AG08395 (cell line): Measurements from ENCODE around the gene PLXNA4.

Experiments used
- DNase-seq: peaks from one replicate; pipeline ENCODE4 v3.0.0; 2012; ENCODE audit warnings: mixed read lengths, low spot score

The PLXNA4 gene

DNA sequence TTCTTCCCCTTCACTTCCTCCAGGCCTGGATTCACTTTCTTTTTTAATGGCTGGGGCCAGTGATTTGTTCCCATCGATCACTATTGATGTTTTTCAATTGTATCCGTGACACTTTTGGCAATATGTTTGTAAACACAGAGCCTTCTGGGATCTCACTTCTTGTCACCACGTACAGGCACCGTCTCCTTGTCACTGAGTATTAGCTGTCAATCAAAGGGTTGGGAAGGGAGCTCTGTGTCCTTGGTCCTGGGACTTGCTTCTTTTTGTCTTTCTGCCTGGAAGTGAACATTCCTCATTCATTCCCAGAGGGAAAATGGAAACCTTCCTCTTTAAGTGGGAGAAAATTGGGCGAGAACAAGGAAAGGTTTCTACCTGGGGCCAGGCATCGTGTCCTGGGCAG is 157.4 kb downstream of the PLXNA4 start:
- DNase-seq, result no peak

DNA sequence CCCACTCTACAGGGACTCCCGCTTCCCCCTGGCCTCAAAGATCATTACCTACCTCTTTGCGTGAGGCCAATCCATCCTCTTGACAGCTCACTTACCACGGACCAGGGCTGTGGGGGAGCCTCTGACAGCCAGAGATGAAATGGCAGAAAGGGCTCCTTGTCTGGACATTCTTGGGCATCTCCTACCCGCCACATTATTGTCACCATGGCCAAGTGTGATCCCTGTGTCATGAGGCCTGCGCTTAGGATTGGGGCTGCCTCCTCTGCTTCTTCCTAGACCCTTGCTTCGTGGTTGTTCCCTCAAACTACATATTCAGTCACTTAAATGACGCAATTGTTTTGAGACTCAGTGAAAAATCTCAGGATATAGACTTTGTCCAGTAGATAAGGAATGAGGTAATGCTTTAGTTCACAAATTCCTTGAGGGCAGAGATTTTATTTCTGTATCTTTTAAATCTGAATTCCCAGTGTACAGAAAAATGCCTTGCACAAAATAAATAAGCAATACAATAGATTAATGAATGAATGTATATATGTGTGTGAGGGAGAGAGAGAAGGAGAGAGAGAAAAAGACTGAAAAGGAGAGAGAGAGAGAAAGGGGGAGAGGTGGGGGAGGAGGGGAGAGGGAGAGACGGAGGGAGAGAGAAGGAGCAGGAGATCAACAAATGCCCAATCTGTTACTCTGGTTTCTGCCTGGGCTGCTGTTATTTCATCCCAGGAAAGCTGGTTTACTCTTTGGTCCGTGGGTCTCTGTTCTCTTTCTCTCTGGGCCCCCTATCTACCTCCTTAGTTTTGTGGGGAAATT is 159.0 kb downstream of the PLXNA4 start:
- DNase-seq, result no peak

DNA sequence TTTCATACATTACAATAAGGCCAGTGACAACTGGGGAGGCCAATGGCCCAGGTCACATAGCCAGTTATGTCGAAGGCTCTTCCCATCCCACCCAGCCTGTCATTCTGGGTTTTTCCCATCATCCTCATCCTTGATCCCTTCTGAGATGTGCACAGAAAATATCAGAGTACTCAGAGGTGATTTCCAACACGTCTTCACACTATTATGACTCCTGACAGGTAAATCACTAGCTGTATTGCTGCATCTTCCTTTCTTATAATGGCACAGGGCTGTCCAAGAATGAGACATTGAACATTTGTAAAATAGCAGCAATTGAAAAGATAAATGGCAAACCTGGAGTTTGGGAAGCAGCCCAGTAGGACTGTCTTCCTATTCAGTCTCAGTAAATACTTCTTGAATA is 159.9 kb downstream of the PLXNA4 start:
- no peak for DNase-seq

DNA sequence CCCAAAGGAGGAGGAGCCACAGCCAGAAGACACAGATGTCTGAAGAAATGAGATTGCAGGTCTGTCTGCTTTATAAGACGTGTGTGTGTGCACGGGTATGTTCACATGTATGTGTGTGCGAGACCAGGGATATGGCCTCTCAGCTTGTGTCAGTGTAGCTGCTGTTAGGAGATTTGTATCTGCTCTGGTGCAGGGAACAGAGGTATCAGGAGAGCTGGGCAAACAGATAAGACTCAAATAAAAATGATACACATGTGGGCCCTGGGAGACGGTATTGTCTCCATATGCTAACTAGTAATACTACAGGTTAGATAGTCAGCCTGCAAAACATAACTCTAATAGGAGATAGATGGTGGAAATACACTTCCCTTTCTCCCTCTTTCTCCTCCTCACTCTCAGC is 161.0 kb downstream of the PLXNA4 start:
- no peak for DNase-seq

DNA sequence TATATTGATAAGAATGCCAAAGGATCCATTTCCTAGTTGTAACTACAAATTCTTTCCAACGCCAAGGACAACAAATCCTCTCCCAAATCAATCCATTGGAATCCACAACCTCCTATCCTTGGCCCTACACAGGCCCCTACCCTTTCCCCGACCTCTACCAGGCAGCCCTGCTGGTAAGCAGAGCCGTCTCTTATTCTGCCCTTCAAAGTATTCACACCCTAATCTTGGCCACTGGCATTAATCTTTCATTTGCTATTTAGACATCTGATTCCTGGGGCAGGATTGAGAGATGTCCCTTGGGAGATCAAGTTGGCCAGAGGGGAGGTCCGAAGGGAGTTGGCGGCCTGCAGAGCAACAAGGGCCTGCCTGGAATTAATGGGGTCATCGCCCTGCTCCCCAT is 161.4 kb downstream of the PLXNA4 start:
- DNase-seq, result no peak

DNA sequence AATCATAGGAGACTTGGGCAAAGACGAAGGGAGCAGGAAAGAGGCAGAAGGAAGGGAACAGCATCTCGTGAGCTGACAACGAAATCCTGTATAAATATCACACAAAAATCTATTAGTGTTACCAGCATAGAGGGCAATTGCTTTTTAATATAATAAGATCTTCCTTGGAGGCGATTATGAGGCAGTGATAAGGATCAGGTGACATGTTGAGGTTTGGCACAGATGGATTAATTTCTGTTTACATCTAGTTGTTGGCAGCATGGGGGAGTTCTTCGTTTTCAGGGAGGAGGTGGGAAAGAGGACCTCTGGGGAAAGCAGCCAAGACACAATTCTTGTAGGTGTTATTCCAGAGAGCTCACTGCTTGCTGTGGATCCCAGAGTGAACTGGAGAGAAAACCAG is 163.8 kb downstream of the PLXNA4 start:
- DNase-seq, result no peak

DNA sequence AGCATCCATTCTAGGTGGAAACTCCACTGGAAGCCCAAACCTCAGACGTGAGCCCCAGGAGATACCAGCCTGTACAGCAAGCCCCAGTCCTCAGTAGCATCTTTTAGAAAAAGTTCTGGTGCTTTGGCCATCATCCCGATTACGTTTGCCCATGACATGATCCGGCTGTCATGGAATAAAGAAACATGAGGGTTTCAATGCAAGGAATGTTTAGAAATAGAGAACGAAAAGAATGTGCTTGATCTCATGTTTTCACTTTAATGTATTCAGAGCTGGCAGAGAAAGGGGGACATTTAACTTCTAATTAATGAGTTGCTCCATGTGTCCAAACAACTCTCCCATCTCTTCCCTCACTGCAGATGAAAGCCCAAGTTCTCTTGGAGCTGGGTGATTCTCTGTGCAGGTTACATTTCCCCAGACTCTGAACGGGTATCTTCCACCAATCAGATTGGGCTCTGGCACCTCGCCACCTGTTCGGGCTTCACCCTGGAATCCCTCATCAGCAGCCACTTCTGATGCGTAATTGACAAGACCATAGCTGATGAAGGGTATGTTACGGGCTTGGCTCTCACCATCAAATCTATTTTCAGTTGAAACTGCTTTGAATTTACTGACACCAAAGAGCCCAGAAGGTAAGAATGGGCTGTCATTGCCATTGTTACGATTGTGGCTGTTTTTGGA is 165.3 kb downstream of the PLXNA4 start:
- DNase-seq, result no peak

DNA sequence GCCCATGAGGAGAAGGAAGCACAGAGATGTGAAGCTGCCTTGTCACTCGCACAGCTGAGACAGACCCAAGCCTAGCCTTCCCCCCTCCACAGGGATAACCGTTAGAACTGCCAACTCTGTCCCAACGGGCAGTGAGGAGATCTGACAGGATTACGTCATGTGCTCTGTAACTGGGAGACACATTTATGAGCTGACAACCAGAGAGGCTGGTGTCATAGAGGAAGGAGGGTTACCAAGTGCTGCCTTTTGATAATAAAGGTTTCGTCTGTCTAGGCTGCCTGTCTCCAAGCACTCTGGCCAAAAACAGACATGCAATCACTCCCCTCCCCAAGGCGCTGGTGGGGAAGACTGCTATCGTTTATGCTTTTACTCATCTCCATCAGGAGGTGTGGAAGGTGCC is 165.9 kb downstream of the PLXNA4 start:
- DNase-seq, result peak; percentile 63

DNA sequence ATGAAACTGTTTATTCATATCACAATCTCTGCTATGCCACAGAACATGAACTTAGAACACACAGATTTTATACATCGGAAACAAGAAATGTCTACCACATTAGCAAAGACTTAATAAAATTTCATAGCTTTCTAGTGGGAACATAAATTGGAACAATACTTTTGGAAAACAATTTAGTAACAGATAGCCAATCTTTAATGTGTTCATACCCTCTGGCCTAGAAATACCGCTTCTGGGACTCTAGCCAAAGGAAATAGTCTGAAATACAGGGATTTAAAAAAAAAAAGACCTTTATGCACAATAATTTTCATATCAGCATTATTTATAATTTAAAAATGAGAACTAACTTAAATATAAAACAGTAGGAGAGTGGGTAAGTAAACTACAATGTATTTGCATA is 168.5 kb downstream of the PLXNA4 start:
- no peak for DNase-seq

DNA sequence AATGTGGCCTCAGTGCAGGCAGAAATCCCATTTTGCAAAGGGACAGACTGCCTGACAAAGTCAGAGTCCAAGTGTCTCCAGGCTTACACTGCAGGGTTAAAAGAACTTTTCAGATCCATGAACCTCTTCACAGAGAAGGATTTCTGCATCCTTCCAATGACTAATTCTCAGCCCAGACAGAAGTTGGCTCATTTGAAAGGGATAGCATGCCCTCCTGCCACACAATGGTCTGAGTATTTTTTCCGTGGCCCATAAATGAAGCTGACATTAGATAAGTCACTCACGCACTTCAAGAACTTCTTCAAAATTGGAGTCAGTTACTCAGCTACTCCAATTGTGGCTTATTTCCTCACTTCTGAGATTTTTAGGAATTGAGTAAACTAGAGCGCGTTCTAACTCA is 170.2 kb downstream of the PLXNA4 start:
- peak; percentile 51 for DNase-seq

DNA sequence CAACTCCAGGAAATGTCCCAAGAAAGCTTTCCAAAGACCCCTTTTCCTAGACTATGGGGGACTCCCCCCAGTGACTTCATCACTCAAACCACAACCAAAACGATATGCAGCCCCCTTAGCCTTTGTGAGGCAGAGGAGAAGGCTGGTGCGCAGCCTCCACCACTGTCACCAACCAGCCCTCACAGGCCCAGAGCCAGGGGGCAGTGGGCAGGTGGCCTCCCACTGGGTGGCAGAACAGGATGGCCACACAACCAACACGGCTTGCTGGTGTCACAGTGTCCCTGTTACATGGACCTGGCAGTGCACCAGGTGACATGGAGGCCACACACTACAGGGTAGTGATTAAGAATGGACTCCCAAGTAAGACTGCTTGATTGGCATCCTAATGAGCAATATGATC is 172.0 kb downstream of the PLXNA4 start:
- no peak for DNase-seq

DNA sequence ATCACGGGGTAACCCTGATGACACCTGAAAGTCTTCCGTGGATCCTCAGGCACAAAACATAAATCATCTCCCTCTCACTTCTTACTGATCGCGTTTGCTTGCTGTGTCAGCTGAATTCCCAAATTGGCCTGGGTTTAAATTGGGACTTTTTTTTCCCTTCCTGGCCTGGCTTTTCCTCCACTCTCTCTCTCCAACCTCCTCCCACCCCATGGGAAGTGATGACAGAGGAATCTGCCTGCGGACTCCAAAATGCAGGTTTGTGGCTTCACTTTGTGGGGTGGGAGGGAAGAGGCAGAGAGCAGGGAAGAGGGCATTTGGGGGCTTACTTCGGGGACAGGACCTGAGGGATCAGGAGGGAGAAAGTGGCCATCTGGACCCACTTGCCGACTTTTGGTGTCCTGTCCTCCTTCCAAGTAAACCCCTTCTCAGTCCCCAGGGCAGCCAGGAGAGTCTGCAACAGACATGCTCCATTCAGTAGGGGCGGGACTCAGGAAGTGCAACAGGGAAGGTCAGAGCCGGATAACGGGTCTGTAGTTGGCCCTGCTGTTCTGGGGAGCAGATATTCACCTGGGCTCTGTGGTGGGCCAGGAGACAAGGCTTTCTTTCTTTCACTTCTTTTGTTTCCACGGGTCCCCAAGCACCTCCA is 172.7 kb downstream of the PLXNA4 start:
- DNase-seq, result peak; percentile 13

DNA sequence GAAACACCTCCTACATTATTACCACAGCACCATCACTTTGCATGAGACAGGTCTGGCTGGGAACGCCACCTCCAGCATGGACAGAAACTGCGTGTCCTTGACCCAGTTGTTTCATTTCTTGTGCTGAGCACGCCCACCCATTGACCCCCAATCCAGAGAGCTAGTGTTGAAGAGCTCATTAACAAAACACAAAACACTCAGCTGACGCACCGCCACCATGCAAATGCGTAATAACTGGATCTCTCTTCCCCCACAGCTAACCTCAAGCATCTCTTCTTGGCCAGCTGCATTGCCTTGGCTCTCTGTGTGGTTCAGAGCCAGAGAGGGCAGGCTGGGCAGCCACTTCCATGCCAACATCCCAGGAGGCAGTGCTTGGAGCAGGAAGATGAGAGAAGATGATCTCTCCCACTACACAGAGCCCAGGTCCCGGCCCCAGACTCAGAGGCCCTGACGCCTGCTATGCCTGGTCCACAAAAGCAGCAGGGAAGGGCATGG is 173.5 kb downstream of the PLXNA4 start:
- DNase-seq, result peak; percentile 91

DNA sequence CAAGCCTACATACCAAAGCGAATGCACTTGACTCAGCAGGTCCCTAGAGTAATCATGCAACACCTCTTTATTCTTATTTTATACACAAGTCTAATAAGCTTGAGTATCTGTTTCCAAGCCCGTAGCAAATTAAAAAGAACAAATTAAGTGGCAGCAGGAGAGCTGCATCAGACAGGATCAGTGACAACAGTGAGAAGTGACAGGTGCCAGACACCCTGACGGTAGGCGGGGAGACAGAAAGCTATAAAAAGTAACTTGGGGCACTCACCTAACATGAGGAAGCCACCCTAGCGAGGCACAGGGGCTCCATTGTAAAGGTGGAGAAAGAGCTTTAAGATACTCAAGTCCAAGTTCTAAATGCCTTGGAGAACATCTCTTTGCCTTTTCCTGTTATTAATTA is 174.2 kb downstream of the PLXNA4 start:
- DNase-seq, result no peak

DNA sequence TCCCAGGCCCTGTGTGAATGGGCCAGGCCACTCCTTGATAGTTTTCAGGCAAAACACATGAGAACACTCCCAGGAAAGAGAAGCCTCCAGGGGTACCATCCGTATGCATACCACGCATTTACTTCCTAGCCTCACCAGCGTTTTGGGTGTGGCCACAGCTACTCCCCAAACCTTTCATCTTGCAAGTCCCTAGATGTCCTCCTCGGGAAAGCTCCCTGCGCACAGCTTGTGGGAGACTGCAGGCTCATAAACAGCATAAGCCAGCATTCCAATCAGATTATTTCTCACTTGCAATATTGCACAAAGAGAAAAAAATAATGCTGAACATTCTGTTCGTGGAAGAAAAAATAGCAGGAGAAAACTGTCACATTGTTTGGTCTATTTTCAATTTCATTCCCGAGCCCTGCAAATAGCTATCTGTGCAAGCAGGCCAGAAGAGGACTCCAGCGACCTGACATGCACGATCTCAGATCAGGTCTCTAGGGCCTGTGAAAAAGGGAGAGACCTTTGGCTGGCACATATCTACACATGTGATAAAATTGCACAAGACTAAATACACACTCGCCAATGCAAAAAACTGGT is 175.6 kb downstream of the PLXNA4 start:
- peak; percentile 55 for DNase-seq

DNA sequence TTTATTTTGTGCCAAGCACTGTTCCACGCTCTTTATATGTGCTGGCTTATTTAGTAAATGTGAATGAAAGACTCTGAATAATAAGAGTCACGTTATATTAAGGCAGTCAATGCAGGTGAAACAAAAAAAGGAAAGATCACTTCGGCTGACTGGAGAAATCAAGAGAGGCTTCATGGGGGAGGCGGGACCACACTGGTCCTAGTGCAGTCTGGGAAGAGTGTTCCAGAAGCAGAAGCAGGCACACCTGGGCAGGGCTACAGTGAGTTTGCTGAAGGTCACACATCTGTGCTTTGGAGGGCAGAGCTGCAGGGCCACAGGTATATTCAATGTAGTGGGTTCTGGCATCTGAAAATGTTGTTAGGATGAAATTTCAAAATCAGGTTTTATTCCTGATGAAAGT is 176.9 kb downstream of the PLXNA4 start:
- no peak for DNase-seq

DNA sequence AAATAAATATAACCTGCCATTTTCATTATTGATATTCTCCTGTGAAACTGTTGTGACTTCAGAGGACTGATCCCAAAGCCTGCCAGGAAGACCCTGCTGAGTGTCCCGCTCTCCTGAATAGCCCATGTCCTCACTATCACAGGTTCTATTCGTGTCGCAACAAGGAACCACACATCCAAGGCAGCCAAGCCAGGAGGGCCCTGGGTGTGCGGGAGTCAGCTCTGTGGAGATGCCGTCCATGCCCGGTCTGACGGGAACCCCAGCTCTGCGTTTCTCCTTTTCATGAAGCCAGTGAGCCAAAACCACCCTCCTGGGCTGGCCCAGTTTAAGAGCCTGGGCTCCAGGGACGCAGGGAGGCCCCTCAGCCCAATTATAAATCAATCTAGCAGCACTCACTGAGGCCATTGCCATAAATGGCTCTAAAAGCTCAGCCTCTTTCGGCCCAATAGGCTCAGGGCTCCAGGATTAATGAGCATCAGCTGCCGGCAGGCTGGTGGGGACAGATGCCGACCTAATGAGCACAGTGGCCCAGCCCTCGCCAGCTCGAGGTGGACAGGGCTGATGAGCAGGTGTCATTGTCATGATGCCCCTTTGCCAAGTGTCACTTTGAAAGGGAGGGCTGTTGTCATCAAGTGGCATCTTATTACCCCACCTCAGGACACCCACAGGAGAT is 177.9 kb downstream of the PLXNA4 start:
- no peak for DNase-seq

DNA sequence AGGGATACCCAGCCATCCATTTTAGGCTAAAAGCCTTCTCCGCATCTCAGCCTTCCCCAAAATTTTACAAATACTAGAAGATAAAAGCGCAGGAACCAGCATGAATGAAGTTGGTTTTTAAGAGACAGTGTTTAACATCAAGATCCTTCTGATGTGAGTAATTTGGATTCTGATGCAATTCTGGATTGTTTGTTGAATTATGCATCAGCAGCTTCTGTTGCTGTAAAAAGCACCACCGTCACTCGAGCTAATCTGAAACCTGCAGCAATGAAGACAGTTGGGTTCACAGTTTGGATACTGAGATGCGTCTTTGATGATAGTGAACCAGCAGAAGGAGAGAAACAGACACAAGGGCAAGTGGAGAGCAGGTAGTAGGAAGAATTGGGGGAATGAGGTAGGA is 179.2 kb downstream of the PLXNA4 start:
- no peak for DNase-seq

DNA sequence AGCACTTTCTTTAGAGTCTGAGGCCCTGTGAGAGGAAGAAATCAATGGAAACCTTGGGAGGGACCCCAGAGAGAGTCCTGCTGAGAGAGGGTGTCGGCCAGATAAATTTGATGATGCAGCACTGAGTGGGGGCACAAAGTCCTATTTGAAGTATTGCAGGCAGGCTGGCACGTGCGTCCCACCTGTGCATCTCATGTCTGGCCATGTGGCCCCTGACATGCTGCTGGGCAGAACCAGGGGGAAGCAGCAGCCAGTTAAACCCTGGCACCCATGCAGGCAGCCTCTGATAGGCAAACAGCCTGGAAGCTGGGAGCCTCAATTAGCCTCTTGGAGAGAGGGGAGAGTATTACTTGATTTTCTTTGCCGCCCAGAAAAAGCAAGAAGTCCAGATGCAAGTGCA is 180.9 kb downstream of the PLXNA4 start:
- no peak for DNase-seq

DNA sequence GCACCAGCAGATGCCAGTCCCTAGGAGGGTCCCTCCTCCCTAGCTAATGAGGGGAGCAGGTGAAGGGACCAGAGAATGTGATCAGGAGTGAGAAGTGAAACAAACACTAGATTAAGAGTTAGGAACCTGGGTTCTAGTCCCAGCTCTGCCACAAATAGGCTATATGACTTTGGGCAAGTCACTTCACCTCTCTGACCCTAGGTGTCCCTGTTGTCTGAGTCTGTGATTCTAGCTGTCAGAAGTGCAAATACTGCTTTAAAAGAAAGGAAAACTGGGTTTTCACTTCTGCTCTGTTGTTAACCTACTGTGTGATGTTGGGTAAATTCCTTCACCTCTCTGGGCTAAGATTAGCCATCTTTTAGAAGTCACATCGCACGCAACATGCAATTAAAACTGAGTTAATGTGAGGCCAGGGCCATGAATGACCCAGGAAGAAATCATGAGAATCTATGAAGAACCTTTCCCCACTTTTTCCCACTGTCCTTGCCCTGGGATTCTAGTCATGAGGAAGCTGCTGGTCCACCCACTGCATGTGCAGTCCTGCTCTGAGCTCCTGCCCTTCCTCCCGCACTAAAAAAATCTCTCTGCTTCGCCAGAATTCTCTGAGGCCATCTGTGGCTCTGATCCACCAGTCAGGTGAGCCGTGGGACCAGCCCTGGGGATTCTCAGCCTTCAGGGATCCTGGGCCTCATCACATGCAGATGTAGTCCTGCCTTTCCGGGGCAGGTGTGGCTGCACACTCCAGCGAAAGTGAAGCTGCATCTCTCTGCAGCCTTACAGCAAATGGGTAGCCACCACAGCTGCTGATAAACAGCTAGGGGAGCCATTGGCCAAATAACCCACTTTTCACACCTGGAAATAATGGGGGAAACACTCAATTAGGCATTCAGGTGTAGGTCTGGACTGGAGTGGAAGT is 181.7 kb downstream of the PLXNA4 start:
- DNase-seq, result peak; percentile 24

DNA sequence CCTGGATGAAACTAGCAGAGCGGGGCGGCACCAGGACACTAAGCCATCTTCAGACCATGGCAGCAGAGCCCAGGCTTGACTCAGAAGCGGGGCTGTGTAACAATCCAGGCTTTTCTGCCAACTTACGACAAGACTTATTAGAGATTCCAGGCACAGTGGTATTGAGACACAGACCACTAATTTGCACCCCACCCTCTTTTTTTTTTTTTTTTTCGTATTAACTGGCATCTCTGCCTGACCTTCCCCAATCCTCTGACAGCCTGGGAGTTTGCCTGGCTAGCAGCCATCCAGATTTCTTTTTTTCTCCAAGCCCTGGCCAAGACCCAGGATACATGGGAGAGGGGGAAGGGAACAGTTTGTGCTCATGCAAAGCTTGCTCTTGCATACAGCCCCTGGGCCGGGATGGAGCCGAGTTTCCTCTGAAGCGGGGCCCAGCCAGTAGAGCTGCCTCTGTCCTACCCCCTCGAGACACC is 182.4 kb downstream of the PLXNA4 start:
- peak; percentile 67 for DNase-seq
